CD4-positive, alpha-beta T cell treated with Interleukin-15 for 1 hour (primary cell): Measurements from ENCODE around the gene PDZK1.
"Not testable (repeated sequence)": the region's sequence is repeated elsewhere in the genome, so short reads cannot be mapped to it uniquely, and the experiment has no call there.

Source experiments
- DNase-seq: peaks from one replicate; pipeline ENCODE4 v3.0.0-alpha.2; 2020

Gene PDZK1

DNA sequence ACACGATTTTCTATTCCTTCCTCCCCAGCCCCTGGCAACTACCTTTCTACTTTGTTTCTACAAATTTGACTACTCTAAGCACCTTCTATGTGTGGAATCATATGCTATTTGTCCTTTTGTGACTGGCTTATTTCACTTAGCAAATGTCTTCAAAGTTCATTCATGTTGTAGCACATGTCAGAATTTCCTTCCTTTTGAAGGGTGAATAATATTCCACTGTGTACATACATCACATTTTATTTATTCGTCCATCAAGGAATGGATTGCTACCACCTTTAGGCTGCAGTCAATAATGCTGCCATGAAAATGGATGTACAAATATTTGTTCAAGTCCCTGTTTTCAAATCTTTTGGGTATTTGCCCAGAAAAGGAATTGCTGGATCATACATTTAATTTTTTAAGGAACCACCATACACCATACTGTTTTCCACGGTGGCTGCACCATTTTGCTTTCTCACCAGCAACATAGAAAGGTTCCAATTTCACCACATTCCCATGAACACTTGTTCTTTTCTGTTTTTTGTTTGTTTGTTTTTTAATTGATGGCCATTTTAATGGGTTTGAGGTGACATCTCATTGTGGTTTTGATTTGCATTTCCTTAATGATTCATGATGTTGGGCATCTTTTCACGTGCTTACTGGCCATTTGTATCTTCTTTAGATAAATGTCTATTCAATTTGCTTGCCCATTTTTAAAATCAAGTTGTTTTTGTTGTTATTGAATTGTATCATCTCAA lies 3.3 kb upstream of the PDZK1 start:
- DNase-seq, result no peak

DNA sequence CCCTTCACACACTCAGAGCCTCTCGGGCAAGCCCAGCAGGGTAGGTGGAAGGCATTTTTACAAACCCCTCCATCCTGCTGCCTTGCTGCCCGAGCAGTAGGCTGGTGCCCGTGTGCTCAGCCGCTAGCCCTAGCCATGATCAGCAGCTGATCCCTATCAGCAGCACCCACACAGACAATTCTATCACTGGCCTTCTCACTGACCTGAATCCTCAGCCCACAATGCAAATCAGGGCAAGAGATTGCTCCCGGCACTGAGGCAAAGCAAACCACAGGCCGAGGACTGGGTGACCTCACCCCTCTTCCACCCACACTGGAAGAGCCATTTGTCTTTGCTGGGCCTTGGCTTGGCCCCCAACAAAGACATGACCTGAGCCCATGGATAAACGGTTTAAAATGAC lies 895 bp upstream of the PDZK1 start:
- no peak for DNase-seq

DNA sequence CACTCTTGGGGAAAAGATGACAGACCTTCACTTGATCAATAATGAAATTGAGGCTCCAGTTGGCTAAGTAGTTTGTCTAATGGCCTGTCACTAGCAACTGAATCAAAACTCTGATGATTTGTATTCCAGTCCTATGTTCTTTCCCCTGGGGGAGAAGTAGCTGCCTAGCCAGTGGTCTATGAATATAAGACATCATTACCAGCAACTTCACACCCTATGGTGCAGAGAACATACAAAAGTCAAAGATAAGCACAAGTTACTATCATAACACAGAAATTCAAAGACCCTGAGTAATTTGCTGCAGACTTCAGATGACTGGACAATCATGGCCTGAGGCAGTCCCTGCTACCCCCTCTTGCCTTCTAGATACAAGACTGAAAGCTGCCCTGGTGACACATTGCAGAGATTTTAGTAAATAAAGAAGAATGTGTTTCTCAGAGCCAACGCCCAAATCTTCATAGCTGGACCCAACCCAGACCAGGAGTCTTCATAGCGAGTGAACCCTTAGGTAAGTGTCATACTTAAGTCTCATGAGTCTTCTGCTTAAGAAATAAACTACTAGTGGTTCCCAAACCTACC lies 993 bp downstream of the PDZK1 start:
- no peak for DNase-seq

GRCh38 chr1:145705622-145706021 lies 1.5 kb downstream of the PDZK1 start:
- no peak for DNase-seq

GRCh38 chr1:145702826-145703225 lies 4.3 kb downstream of the PDZK1 start:
- DNase-seq, result no peak

- no peak for DNase-seq
Observed at GRCh38 chr1:145702052-145702451, 5.1 kb downstream of the PDZK1 start.

DNA sequence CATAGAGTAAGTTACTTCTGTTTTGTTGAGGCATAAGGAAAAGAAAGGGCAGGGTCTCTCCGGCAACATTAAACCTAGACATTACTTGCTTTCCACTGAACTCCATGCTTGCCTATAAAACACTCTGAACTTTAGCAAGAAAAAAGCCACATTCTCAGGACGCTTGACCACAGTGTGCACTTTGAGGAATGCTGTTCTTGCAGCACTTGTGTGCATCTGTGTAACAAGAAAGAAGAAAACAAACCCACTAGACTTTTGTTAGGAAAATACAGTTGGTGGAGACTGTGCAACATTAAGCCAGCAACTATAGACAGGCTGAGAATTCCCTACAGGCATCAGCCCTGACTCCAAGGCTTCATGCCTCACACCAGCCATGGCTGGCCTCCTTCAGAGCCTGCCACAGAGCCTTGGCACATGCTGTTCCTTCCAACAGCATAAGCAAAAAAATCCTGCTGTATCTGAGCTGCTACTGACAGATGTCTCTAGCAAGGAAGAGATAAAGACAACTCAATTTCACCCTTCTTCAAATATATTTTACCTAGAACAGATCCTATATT lies 5.8 kb downstream of the PDZK1 start:
- no peak for DNase-seq

- DNase-seq, result no peak
Observed at GRCh38 chr1:145696630-145696960, 10.6 kb downstream of the PDZK1 start.

- DNase-seq, result no peak
Observed at GRCh38 chr1:145695821-145696629, 11.1 kb downstream of the PDZK1 start.

GRCh38 chr1:145692785-145693443 lies 14.3 kb downstream of the PDZK1 start:
- DNase-seq, result no peak

GRCh38 chr1:145690587-145691558 lies 16.3 kb downstream of the PDZK1 start:
- DNase-seq, result peak; percentile 25

DNA sequence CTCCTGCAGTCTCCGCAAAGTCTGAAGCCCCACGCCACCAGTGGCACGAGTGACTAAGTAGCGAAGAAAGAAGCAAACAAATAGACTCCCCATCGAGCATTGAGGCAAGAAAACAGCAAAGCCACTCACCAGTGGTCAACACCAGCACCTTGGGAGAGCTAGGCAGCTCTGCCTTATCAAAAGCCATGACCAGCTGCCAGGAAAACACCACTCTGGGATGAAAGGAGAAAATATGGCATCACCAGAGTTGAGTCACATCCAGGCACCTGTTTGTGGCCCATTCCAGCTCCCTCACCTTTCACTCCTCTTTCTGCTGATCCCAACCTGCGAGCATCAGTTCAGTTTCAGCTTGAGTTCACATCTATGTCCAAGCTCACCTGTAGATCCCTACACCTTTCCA lies 17.2 kb downstream of the PDZK1 start:
- DNase-seq, result no peak

DNA sequence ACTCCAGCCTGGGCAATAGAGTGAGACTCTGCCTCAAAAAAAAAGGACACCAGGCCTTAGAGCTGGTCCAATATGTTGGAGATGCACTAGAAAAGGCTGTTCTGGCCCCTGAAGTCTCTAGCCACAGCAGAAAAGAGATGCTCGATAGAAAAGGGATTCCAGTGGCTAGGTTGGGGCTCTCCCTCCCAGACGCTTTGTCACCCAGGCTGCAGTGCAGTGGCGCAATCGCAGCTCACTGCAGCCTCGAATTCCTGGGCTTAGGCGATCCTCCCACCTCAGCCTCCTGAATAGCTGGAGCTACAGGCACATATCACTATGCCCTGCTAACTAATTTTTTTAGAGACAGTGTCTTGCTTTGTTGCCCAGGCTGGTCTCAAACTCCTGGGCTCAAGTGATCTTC lies 18.2 kb downstream of the PDZK1 start:
- DNase-seq, result no peak

GRCh38 chr1:145688328-145688727 lies 18.8 kb downstream of the PDZK1 start:
- DNase-seq, result no peak

DNA sequence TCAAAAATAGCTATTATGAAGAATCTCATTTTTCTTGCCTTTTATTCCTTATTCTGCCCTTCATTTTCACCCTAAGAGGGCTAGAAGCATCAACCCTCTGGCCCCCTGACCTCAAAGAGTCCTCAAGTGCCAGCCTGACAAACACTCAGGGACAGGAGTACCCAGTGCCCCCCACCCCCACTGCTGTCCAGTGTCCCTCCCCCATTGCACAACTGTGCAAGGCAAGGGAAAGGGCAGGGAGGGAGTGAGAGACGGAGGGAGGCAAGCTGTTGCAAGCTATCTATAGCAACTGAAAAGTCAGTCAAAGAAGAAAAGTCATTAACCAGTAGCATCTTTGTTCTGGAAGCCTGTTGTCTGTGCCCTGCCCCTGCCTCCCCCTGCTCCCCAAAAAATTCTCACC lies 21.1 kb downstream of the PDZK1 start:
- not testable (repeated sequence) for DNase-seq

- not testable (repeated sequence) for DNase-seq
Observed at GRCh38 chr1:145684858-145685257, 22.3 kb downstream of the PDZK1 start.

GRCh38 chr1:145673217-145673616 lies 34.0 kb downstream of the PDZK1 start:
- not testable (repeated sequence) for DNase-seq

- DNase-seq, result not testable (repeated sequence)
Observed at GRCh38 chr1:145670995-145671745, 36.0 kb downstream of the PDZK1 start.

- DNase-seq, result not testable (repeated sequence)
Observed at GRCh38 chr1:145665015-145665414, 42.2 kb downstream of the PDZK1 start.

DNA sequence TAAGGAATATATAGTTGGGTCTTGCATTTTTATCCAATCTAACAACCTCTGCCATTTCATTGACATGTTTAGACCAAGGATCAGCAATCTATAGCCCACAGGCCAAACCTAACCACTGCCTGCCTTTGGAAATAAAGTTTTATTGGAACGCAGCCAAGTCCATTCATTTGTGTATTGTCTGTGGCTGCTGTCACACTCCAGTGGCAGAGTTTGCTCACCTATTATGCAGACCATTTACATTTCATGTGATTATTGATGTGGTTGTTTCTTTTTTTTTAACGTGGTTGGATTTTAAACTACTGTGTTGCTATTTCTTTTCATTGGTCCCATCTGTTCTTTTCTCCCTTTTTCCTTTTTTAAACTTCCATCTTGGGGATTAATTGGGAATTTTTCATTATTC lies 44.7 kb downstream of the PDZK1 start:
- DNase-seq, result not testable (repeated sequence)
